Neuron (in vitro differentiated cells): ENCODE data around the gene NUP155.

Experiments used
- H2AFZ ChIP-seq: one replicate; pipeline ENCODE4 v1.6.1; 2013; ENCODE audit warnings: low read depth, mild to moderate bottlenecking, inconsistent platforms, low read length, moderate library complexity
- H3K27me3 ChIP-seq: one replicate; pipeline ENCODE4 v1.6.1; 2013; ENCODE audit warnings: low read length; ENCODE audit not compliant: insufficient read depth
- H3K36me3 ChIP-seq: one replicate; pipeline ENCODE4 v1.6.1; 2013; ENCODE audit warnings: low read length; ENCODE audit not compliant: insufficient read depth
- H3K4me1 ChIP-seq: one replicate; pipeline ENCODE4 v1.6.1; 2013; ENCODE audit warnings: low read length; ENCODE audit not compliant: insufficient read depth
- H3K4me3 ChIP-seq: 2 replicates; pipeline ENCODE4 v1.5.1; 2013; ENCODE audit warnings: mild to moderate bottlenecking, low read length, moderate library complexity
- H3K9me3 ChIP-seq: one replicate; pipeline ENCODE4 v1.6.1; 2013; ENCODE audit warnings: low read length

The NUP155 gene

GRCh38 chr5:37255774-37256358 lies 115.0 kb downstream of the NUP155 start:
- no peak overlapping the region for H2AFZ ChIP-seq
- H3K4me1 ChIP-seq, result no peaks in the 10 kb centered on the region
- H3K27me3 ChIP-seq, result no peaks in the 10 kb centered on the region
- H3K36me3 ChIP-seq, result no peaks in the 10 kb centered on the region
- H3K4me3 ChIP-seq, result no peak overlapping the region
- H3K9me3 ChIP-seq, result peaks cover 3% of the 10 kb centered on the region

- Histone ChIP-seq H3K4me1 (peaks cover 4% of the 10 kb centered on the region), H3K4me3 (no peak overlapping the region), H3K36me3 (no peaks in the 10 kb centered on the region), H3K27me3 (no peaks in the 10 kb centered on the region), H2AFZ (no peak overlapping the region), H3K9me3 (peaks cover 3% of the 10 kb centered on the region)
Observed at GRCh38 chr5:37254581-37254980, 116.3 kb downstream of the NUP155 start.

DNA sequence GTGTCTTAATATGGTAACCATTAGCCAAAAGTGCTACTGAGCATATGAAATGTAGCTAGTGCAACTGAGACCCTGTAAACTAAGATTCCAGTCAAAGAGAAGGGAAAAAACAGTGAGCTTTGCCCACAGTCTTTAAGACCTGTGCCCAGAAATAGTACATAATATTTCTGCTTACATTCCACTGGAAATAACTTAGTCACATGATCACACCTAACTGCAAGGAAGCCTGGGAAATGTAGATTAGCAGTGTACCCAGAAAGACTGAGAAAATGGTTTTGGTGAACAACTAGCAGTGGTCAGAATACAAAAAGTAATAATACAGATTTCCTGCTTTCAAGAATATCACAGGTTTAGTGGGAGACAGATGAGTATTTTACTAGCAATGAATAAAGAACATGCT lies 119.2 kb downstream of the NUP155 start:
- Histone ChIP-seq H2AFZ (no peak overlapping the region), H3K4me1 (peaks cover 5% of the 10 kb centered on the region), H3K36me3 (peaks cover 2% of the 10 kb centered on the region), H3K27me3 (no peaks in the 10 kb centered on the region), H3K4me3 (no peak overlapping the region), H3K9me3 (peaks cover 3% of the 10 kb centered on the region)

- no peaks in the 10 kb centered on the region for H3K27me3 ChIP-seq
- peak overlapping the region; percentile 68 for H2AFZ ChIP-seq
- H3K9me3 ChIP-seq, result peaks cover 3% of the 10 kb centered on the region
- peaks cover 5% of the 10 kb centered on the region for H3K4me1 ChIP-seq
- peak overlapping the region; percentile 98 for H3K4me3 ChIP-seq
- H3K36me3 ChIP-seq, result peaks cover 2% of the 10 kb centered on the region
Observed at GRCh38 chr5:37249815-37250164, 121.1 kb downstream of the NUP155 start.

- Histone ChIP-seq H2AFZ (peak within 1 kb of the TSS; percentile 68), H3K36me3 (peaks cover 2% of the 10 kb centered on the region), H3K27me3 (no peaks in the 10 kb centered on the region), H3K4me1 (peaks cover 5% of the 10 kb centered on the region), H3K4me3 (peak within 1 kb of the TSS; percentile 98), H3K9me3 (no peaks in the 10 kb centered on the region)
Observed at GRCh38 chr5:37248970-37249814, 121.7 kb downstream of the NUP155 start, which contains the start of gene CPLANE1. TSS of gene CPLANE1 (minus strand) at chr5:37249376. CDS start at chr5:37247698, 1,678 bp downstream.

- peak overlapping the region; percentile 98 for H3K4me3 ChIP-seq
Observed at GRCh38 chr5:37248421-37248969, 122.4 kb downstream of the NUP155 start.

DNA sequence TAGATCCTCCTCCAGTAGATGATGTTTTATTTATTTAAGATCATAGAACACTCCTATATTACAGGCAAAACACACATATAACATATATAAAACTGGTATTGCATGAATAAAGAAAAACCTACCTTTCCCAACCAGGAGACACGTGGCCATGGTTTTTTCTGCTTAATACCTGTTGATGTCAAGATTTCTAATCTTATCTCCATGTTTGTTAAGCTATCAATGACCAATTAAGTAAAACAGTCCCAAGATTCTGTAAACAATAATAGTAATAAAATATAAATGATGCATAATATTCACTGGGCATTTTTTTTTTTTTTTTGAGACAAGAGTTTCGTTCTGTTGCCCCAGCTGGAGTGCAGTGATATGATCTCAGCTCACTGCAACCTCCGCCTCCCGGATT lies 123.4 kb downstream of the NUP155 start:
- H3K36me3 ChIP-seq, result peaks cover 6% of the 10 kb centered on the region
- peak overlapping the region; percentile 98 for H3K4me3 ChIP-seq
- no peak overlapping the region for H2AFZ ChIP-seq
- no peaks in the 10 kb centered on the region for H3K9me3 ChIP-seq
- H3K4me1 ChIP-seq, result peaks cover 5% of the 10 kb centered on the region
- H3K27me3 ChIP-seq, result no peaks in the 10 kb centered on the region

More at GRCh38 chr5:37248421-37248969, 122.4 kb downstream of the NUP155 start:
- Histone ChIP-seq H3K36me3 (peaks cover 2% of the 10 kb centered on the region), H3K9me3 (no peaks in the 10 kb centered on the region), H3K27me3 (no peaks in the 10 kb centered on the region), H3K4me1 (peaks cover 5% of the 10 kb centered on the region), H2AFZ (peak overlapping the region; percentile 68)

- no peak overlapping the region for H3K4me3 ChIP-seq
Observed at GRCh38 chr5:37247036-37247435, 123.9 kb downstream of the NUP155 start.

More at GRCh38 chr5:37247036-37247435, 123.9 kb downstream of the NUP155 start:
- peaks cover 5% of the 10 kb centered on the region for H3K4me1 ChIP-seq
- peaks cover 6% of the 10 kb centered on the region for H3K36me3 ChIP-seq
- H2AFZ ChIP-seq, result no peak overlapping the region
- no peaks in the 10 kb centered on the region for H3K27me3 ChIP-seq
- H3K9me3 ChIP-seq, result no peaks in the 10 kb centered on the region
